Cardiac muscle cell (in vitro differentiated cells and primary cell): ENCODE data around the gene AASS. TPM values are rescaled to one million over a fixed set of nuclear protein-coding genes. Genes with fewer than 3 reads are reported as not detected.

Source experiments
- DNase-seq, 2 donors: peaks; one replicate each; pipeline versions ENCODE4 v3.0.0 to v3.0.0-alpha.2; 2010 to 2017; ENCODE audit warnings: low read depth in 1 of 2, low spot score in 1 of 2
- H3K27ac ChIP-seq: fragments of 200-600 bp; sonication (generic); 2 replicates; pipeline ENCODE4 v1.5.1; 2016
- H3K27me3 ChIP-seq: fragments of 200-600 bp; sonication (generic); 2 replicates; pipeline ENCODE4 v1.6.0; 2016; ENCODE audit warnings: control low read depth
- H3K36me3 ChIP-seq: fragments of 200-600 bp; sonication (generic); 2 replicates; pipeline ENCODE4 v1.5.1; 2016; ENCODE audit warnings: control low read depth
- H3K4me1 ChIP-seq: fragments of 200-600 bp; sonication (generic); 2 replicates; pipeline ENCODE4 v1.8.1; 2017; ENCODE audit warnings: low read depth, mild to moderate bottlenecking, mixed run types
- H3K4me3 ChIP-seq: fragments of 200-600 bp; sonication (generic); 2 replicates; pipeline ENCODE4 v1.5.1; 2016; ENCODE audit warnings: mild to moderate bottlenecking
- H3K9me3 ChIP-seq: fragments of 200-600 bp; sonication (generic); 2 replicates; pipeline ENCODE4 v1.5.1; 2017; ENCODE audit warnings: low read depth, mild to moderate bottlenecking, control low read depth
- polyA plus RNA-seq: library from polyadenylated mRNA; unstranded; fragments of >200 nt; fragmentation: Nextera tagmentation; extraction: Ambion mirVana; gene quantifications from 2 replicates; pipeline ENCODE4 v1.2.1, GENCODE V29; 2016
- total RNA-seq: library from RNA; depleted of rRNA; stranded (reverse); fragments of >200 nt; gene quantifications from 2 replicates; pipeline ENCODE4 v1.2.3, GENCODE V29; 2016
- TF ChIP-seq, protein P1 (sequence below): IDR thresholded peaks from 2 replicates; pipeline ENCODE4 v1.5.1; 2012; ENCODE audit warnings: low read depth, mild to moderate bottlenecking, low read length

The AASS gene
- total and polyA plus RNA-seq, 2 experiments from 2014 or later = 31.3 to 42.1 TPM

DNA sequence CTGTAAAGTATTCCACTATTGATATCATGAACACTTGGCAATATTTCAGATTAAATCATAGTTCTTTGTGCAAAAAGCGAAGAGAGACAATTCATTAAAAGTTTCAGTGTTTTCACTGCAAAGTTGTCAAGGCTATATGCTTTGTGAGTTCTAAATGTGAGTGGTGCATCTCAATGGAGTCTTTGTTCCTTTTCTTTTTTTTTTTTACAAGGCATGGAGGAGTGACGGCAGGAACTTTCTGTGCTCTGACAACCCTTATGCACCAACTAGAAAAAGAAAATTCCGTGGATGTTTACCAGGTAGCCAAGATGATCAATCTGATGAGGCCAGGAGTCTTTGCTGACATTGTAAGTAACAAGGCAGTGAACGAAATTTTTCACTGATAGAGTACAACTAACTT lies 84.5 kb downstream of the AASS start:
- Histone ChIP-seq H3K36me3 (no peaks in the 10 kb centered on the region), H3K4me1 (no peaks in the 10 kb centered on the region), H3K9me3 (no peaks in the 10 kb centered on the region), H3K27me3 (no peaks in the 10 kb centered on the region), H3K4me3 (no peak overlapping the region), H3K27ac (no peak overlapping the region)
- DNase-seq = no peak
- TF ChIP-seq, protein P1, sequence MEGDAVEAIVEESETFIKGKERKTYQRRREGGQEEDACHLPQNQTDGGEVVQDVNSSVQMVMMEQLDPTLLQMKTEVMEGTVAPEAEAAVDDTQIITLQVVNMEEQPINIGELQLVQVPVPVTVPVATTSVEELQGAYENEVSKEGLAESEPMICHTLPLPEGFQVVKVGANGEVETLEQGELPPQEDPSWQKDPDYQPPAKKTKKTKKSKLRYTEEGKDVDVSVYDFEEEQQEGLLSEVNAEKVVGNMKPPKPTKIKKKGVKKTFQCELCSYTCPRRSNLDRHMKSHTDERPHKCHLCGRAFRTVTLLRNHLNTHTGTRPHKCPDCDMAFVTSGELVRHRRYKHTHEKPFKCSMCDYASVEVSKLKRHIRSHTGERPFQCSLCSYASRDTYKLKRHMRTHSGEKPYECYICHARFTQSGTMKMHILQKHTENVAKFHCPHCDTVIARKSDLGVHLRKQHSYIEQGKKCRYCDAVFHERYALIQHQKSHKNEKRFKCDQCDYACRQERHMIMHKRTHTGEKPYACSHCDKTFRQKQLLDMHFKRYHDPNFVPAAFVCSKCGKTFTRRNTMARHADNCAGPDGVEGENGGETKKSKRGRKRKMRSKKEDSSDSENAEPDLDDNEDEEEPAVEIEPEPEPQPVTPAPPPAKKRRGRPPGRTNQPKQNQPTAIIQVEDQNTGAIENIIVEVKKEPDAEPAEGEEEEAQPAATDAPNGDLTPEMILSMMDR = no peak

DNA sequence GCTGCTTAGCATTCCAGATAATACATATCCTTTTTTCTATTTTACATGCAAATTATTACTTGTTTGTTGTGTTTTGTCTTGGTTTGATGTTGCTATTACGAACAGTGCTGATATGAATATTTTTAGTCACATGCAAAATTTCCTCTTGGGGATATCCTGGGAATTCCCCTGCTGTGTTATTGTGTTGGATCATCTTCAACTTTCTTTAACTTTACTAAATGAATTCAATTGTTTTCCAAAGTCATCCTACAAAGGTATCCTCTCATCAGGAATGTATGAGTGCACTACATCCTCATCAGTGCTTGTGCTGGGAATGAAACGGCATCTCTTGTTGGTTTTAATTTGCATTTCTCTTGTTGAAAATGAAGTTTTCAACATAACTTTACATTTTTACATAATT lies 87.1 kb downstream of the AASS start:
- Histone ChIP-seq H3K4me1 (no peaks in the 10 kb centered on the region), H3K27me3 (no peaks in the 10 kb centered on the region), H3K36me3 (no peaks in the 10 kb centered on the region), H3K9me3 (no peaks in the 10 kb centered on the region), H3K27ac (no peak overlapping the region), H3K4me3 (no peak overlapping the region)
- peak in 1 of 2 donors; percentile 2 for DNase-seq
- TF ChIP-seq, protein P1 = no peak

DNA sequence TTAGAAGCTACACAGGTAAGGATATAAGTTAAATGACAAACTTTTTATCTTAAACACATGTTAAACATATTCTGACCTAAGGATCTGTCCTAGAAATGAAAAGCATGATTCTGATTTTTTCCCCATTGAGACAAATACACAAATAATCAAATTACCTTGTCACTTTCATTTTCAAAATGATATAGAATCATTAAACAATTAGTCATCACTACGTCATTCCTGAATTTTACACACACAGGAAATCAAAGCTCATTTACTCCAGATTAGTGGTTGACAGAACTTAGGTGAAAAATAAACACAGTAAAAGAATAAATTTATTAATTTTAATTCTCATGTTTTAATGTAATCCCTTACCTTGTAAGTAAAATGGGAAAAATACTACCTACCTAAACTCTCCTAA lies 89.0 kb downstream of the AASS start:
- Histone ChIP-seq H3K4me3 (no peak overlapping the region), H3K4me1 (no peaks in the 10 kb centered on the region), H3K9me3 (no peaks in the 10 kb centered on the region), H3K27me3 (no peaks in the 10 kb centered on the region), H3K27ac (no peak overlapping the region), H3K36me3 (no peaks in the 10 kb centered on the region)
- TF ChIP-seq, protein P1 = no peak
- DNase-seq = no peak

DNA sequence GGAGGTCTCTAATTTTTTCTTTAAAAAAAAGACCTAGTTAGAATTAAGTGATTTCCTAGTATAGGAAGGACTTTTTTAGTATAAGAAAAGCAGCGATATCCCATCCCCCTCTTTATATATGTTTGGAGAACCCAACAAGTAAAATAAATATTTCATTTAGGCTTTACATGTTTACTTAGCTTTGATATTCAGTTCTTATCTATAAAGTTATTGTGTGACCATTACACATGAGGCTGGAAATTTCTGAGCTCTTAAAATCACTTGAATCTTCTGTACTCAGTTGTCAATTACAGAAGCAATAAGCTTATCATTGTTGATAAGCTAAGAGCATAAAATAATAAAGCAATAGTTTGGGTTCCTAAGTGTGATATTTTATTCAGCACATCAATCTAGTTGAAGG lies 89.7 kb downstream of the AASS start:
- TF ChIP-seq, protein P1 = no peak
- no peak overlapping the region for H3K27ac ChIP-seq
- H3K4me1 ChIP-seq = no peaks in the 10 kb centered on the region
- H3K4me3 ChIP-seq = no peak overlapping the region
- DNase-seq = no peak
- no peaks in the 10 kb centered on the region for H3K36me3 ChIP-seq
- H3K27me3 ChIP-seq = no peaks in the 10 kb centered on the region
- H3K9me3 ChIP-seq = no peaks in the 10 kb centered on the region

DNA sequence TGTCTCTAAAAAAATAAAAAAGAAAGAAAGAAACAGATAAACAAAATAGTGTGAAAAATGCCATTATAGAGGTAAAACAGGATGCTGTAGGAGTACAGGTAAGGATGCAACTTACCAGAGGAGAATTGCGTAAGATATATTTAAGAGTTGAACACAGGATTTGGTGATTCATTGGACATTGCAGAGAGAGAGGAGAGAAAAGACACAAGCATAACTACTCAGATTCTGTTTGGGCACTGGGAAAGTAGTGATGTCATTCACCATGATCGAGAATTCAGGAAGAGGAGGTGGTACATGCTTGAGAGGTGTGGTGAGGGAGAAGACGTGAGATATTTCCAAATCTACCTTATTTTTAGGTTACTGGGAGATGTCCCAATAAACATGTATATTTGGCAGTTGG lies 97.6 kb downstream of the AASS start:
- Histone ChIP-seq H3K4me3 (no peak overlapping the region), H3K27me3 (no peaks in the 10 kb centered on the region), H3K27ac (no peak overlapping the region), H3K4me1 (no peaks in the 10 kb centered on the region), H3K36me3 (no peaks in the 10 kb centered on the region), H3K9me3 (no peaks in the 10 kb centered on the region)
- TF ChIP-seq, protein P1 = no peak
- no peak for DNase-seq

DNA sequence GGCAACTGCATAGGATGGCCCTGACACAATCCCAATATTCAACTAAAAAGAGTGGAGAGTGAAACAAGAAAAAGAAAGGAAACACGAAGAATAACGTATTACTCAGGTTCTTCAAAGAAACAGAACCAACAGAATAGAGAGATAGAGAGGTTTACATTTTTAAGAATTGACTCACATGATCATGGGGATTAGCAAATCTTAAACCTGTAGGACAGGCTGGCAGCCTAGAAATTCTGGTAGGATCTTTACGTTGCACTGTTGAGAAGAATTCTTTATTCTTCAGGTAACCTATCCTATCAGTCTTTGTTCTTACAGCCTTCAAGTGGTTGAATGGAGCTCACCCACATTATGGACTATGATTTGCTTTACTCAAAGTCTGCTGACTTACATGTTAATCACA lies 103.9 kb downstream of the AASS start:
- no peak for DNase-seq
- Histone ChIP-seq H3K27me3 (no peaks in the 10 kb centered on the region), H3K36me3 (no peaks in the 10 kb centered on the region), H3K27ac (no peak overlapping the region), H3K4me1 (no peaks in the 10 kb centered on the region), H3K4me3 (no peak overlapping the region), H3K9me3 (no peaks in the 10 kb centered on the region)
- TF ChIP-seq, protein P1 = no peak
